Measurements from ENCODE around the gene CYP2U1. TPM values are rescaled to one million over a fixed set of nuclear protein-coding genes. Genes with fewer than 3 reads are reported as not detected.

The CYP2U1 gene
- total and polyA plus RNA-seq, 9 of the 15 experiments (the other 6 are each of a cell fraction or from before 2014, with no cell fraction given): 0.03 to 0.15 (median 0.07) TPM

DNA sequence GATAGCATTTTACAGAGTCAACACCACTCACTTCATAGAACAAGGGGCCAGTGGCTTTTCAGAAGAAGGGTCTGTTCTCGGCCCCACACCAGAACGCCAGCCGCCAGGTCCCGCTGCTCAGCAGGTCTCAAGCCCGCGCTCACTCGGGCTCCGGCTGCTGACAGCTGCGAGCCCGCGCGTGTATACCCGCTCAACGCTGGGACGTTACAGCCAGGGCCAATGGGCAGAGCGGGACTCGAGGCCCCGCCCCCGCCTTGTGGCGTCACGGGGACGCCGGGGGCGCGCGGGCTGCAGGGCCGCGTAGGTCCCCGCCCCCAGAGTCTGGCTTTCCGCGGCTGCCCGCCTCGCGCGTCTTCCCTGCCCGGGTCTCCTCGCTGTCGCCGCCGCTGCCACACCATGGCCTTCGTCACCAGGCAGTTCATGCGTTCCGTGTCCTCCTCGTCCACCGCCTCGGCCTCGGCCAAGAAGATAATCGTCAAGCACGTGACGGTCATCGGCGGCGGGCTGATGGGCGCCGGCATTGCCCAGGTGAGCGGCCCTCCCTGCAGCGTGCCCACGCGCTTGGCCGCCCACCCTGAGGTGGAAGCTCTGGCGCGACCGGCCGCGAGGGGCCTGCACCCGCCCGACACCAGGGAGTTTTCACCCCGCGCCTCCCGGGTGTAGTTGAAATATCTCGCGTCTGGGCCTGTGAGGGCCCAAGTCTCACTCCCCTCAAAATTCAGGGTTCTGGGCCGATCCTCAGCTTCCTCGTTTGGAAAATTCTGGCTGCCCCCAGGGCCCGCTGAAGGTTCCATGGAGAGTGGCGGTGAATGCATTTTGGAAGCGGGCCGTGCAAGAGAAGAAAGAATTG lies 58.4 kb downstream of the CYP2U1 start, which contains the start of gene HADH:
Gene HADH, plus strand, starts transcription at position 353 of the 850 bp plus-strand sequence. Its CDS starts 44 bp downstream, at position 397.
- Histone ChIP-seq H3K9me3 (replicated peaks; ENCODE audit: control insufficient read depth, insufficient read depth, low read depth, low read length) (no peaks in the 10 kb centered on the region), H3K36me3 (ENCODE audit: control insufficient read depth, insufficient read depth, low read length) (no peaks in the 10 kb centered on the region), H3K4me1 (replicated peaks in 1 of 2; ENCODE audit: control insufficient read depth in 2 of 2, insufficient read depth in 2 of 2, low read length in 2 of 2) (peaks cover 12 to 27% of the 10 kb centered on the region in 2 experiments), H3K27ac (ENCODE audit: extremely low read depth, low read depth, low read length) (peak within 1 kb of the TSS; percentile 79), H3K4me2 (ENCODE audit: insufficient read depth, low read length) (peak within 1 kb of the TSS; percentile 90), H3K79me2 (ENCODE audit: control insufficient read depth, insufficient read depth, low read length) (peaks cover 55% of the 10 kb centered on the region), H4K20me1 (replicated peaks; ENCODE audit: control insufficient read depth, insufficient read depth, low read length) (no peaks in the 10 kb centered on the region; the same call in 1 of the 2 replicates), H3K9ac (ENCODE audit: insufficient read depth in 1 of 2, low read depth in 2 of 2, low read length in 2 of 2) (peak within 1 kb of the TSS; percentile 75 to 98), H2AFZ (ENCODE audit: low read depth, low read length) (peak within 1 kb of the TSS; percentile 89), H3K9me1 (ENCODE audit: control insufficient read depth, insufficient read depth, low read length) (no peaks in the 10 kb centered on the region), H3K27me3 (ENCODE audit: control insufficient read depth in 2 of 2, insufficient read depth in 2 of 2, low read length in 2 of 2) (no peaks in the 10 kb centered on the region), H3K4me3 (peak within 1 kb of the TSS; percentile 64)
- WGBS (ENCODE audit: insufficient coverage, low coverage, missing lambda C conversion rate): under 1% methylated on average over 62 of the region's 78 CpGs
- ATAC-seq: peak; percentile 95
- FAIRE-seq: peak; percentile 87
- no TSS peak for BruUV-seq (replicated peaks)
- DNase-seq (ENCODE audit: extremely low read depth in 1 of 4, low spot score in 3 of 4): peak; percentile 97 to 98 (median 97)
- ChIA-PET POLR2A (no interaction called here), CTCF (ENCODE audit: low intra/inter-chr PET ratio) (interaction anchor here (0.5 kb wide), 1 partner anchor 583 kb away, joined by 3 read pairs; no protein-coding TSS in a partner anchor)
- in situ Hi-C loops (cut with MboI): no loop called here
- intact Hi-C loops (cut with micrococcal nuclease): no loop called here
- TF ChIP-seq, protein P1, sequence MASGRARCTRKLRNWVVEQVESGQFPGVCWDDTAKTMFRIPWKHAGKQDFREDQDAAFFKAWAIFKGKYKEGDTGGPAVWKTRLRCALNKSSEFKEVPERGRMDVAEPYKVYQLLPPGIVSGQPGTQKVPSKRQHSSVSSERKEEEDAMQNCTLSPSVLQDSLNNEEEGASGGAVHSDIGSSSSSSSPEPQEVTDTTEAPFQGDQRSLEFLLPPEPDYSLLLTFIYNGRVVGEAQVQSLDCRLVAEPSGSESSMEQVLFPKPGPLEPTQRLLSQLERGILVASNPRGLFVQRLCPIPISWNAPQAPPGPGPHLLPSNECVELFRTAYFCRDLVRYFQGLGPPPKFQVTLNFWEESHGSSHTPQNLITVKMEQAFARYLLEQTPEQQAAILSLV (tag; IDR thresholded peaks at IDR 0.05): no peak
- TF ChIP-seq RBBP5 (IDR thresholded peaks at IDR 0.05; ENCODE audit: borderline replicate concordance, insufficient read depth, low read length, poor library complexity, severe bottlenecking): peak; percentile 87
- TF ChIP-seq ZNF699 (CRISPR knock-in tag; IDR thresholded peaks at IDR 0.05; ENCODE audit: insufficient replicate concordance): no peak
- TF ChIP-seq HDAC1 (IDR thresholded peaks at IDR 0.05): peak in 1 of 2 experiments; percentile 74; a peak in 2 of 4 replicates
- TF ChIP-seq ZNF644 (tag; IDR thresholded peaks at IDR 0.05; ENCODE audit: low read depth): no peak
- TF ChIP-seq NCOA1 (IDR thresholded peaks at IDR 0.05; ENCODE audit: low read depth): no peak
- no peak for TF ChIP-seq SREBF2 (CRISPR knock-in tag; IDR thresholded peaks at IDR 0.05)
- TF ChIP-seq NR2C2 (CRISPR knock-in tag; IDR thresholded peaks at IDR 0.05): peak; percentile 68; the same call in 1 of the 2 replicates
- TF ChIP-seq NR2C2 (tag; IDR thresholded peaks at IDR 0.05): peak; percentile 70
- TF ChIP-seq CHCHD3 (CRISPR knock-in tag; IDR thresholded peaks at IDR 0.05): no peak
- TF ChIP-seq TCF7 (IDR thresholded peaks at IDR 0.05; ENCODE audit: borderline replicate concordance): no peak
- TF ChIP-seq, protein P2, sequence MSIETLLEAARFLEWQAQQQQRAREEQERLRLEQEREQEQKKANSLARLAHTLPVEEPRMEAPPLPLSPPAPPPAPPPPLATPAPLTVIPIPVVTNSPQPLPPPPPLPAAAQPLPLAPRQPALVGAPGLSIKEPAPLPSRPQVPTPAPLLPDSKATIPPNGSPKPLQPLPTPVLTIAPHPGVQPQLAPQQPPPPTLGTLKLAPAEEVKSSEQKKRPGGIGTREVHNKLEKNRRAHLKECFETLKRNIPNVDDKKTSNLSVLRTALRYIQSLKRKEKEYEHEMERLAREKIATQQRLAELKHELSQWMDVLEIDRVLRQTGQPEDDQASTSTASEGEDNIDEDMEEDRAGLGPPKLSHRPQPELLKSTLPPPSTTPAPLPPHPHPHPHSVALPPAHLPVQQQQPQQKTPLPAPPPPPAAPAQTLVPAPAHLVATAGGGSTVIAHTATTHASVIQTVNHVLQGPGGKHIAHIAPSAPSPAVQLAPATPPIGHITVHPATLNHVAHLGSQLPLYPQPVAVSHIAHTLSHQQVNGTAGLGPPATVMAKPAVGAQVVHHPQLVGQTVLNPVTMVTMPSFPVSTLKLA (conservative IDR thresholded peaks at IDR 0.05): peak; percentile 87 to 94
- TF ChIP-seq, protein P3, sequence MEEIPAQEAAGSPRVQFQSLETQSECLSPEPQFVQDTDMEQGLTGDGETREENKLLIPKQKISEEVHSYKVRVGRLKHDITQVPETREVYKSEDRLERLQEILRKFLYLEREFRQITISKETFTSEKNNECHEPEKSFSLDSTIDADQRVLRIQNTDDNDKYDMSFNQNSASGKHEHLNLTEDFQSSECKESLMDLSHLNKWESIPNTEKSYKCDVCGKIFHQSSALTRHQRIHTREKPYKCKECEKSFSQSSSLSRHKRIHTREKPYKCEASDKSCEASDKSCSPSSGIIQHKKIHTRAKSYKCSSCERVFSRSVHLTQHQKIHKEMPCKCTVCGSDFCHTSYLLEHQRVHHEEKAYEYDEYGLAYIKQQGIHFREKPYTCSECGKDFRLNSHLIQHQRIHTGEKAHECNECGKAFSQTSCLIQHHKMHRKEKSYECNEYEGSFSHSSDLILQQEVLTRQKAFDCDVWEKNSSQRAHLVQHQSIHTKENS (CRISPR knock-in tag; IDR thresholded peaks at IDR 0.05): no peak
- TF ChIP-seq, protein P4, sequence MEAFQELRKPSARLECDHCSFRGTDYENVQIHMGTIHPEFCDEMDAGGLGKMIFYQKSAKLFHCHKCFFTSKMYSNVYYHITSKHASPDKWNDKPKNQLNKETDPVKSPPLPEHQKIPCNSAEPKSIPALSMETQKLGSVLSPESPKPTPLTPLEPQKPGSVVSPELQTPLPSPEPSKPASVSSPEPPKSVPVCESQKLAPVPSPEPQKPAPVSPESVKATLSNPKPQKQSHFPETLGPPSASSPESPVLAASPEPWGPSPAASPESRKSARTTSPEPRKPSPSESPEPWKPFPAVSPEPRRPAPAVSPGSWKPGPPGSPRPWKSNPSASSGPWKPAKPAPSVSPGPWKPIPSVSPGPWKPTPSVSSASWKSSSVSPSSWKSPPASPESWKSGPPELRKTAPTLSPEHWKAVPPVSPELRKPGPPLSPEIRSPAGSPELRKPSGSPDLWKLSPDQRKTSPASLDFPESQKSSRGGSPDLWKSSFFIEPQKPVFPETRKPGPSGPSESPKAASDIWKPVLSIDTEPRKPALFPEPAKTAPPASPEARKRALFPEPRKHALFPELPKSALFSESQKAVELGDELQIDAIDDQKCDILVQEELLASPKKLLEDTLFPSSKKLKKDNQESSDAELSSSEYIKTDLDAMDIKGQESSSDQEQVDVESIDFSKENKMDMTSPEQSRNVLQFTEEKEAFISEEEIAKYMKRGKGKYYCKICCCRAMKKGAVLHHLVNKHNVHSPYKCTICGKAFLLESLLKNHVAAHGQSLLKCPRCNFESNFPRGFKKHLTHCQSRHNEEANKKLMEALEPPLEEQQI (IDR thresholded peaks at IDR 0.05): no peak
- peak; percentile 21; the same call in 1 of the 2 replicates for TF ChIP-seq ZBED1 (IDR thresholded peaks at IDR 0.05)
